HG03066 (cell line): ENCODE results near the gene MAGEA1.
"Not testable (repeated sequence)": the region's sequence is repeated elsewhere in the genome, so short reads cannot be mapped to it uniquely, and the experiment has no call there.

Experiments used
- ATAC-seq: cut with Tn5 transposase; IDR thresholded peaks from one replicate; pipeline ENCODE4 v1.9.1; 2021; ENCODE audit warnings: low read depth; ENCODE audit not compliant: unreplicated experiment

MAGEA1 gene

GRCh38 chrX:153179131-153179530, at the start of gene MAGEA1:
MAGEA1 (plus strand) TSS chrX:153179284; CDS start chrX:153182390, 3,106 bp downstream.
- ATAC-seq = no peak

- not testable (repeated sequence) for ATAC-seq
These were observed 46.2 kb upstream of the MAGEA1 start for GRCh38 chrX:153132924-153133323.

- not testable (repeated sequence) for ATAC-seq
These were observed 40.0 kb upstream of the MAGEA1 start for GRCh38 chrX:153139074-153139473.

- ATAC-seq = not testable (repeated sequence)
These were observed 32.8 kb upstream of the MAGEA1 start for GRCh38 chrX:153146288-153146687.

- no peak for ATAC-seq
These were observed 25.6 kb upstream of the MAGEA1 start for GRCh38 chrX:153153516-153153915.

- ATAC-seq = no peak
These were observed 21.6 kb upstream of the MAGEA1 start for GRCh38 chrX:153157450-153157849.

GRCh38 chrX:153158319-153158718, 20.8 kb upstream of the MAGEA1 start:
- ATAC-seq = no peak

GRCh38 chrX:153161952-153162351, 17.1 kb upstream of the MAGEA1 start:
- no peak for ATAC-seq

GRCh38 chrX:153164733-153165132, 14.4 kb upstream of the MAGEA1 start:
- ATAC-seq = no peak

GRCh38 chrX:153168423-153168822, 10.7 kb upstream of the MAGEA1 start:
- ATAC-seq = not testable (repeated sequence)

GRCh38 chrX:153181822-153182221, 2.7 kb downstream of the MAGEA1 start:
- ATAC-seq = no peak

GRCh38 chrX:153184787-153185186, 5.7 kb downstream of the MAGEA1 start:
- ATAC-seq = no peak

GRCh38 chrX:153190381-153190780, 11.3 kb downstream of the MAGEA1 start:
- no peak for ATAC-seq

- no peak for ATAC-seq
These were observed 21.4 kb downstream of the MAGEA1 start for GRCh38 chrX:153200462-153200861.

GRCh38 chrX:153206425-153207046, 27.5 kb downstream of the MAGEA1 start:
- ATAC-seq = no peak

- ATAC-seq = no peak
These were observed 30.3 kb downstream of the MAGEA1 start for GRCh38 chrX:153209347-153209746.

GRCh38 chrX:153214934-153215333, 35.9 kb downstream of the MAGEA1 start:
- no peak for ATAC-seq

GRCh38 chrX:153216926-153217325, 37.8 kb downstream of the MAGEA1 start:
- ATAC-seq = no peak

GRCh38 chrX:153225438-153226098, 46.5 kb downstream of the MAGEA1 start:
- ATAC-seq = no peak

GRCh38 chrX:153226344-153227185, 47.5 kb downstream of the MAGEA1 start:
- ATAC-seq = no peak
